NCI-H82 treated with DMSO at 0.1 percent for 48 hours (cell line): ENCODE results near the gene DTD1.
"Not testable (repeated sequence)": the region's sequence is repeated elsewhere in the genome, so short reads cannot be mapped to it uniquely, and the experiment has no call there.

ENCODE experiments used
- DNase-seq: peaks from one replicate; lab custom pipeline; 2025; ENCODE audit not compliant: unreplicated experiment; lab: John Stamatoyannopoulos, UW

The DTD1 gene

GRCh38 chr20:18737140-18737539, 149.3 kb downstream of the DTD1 start:
- DNase-seq: no peak

GRCh38 chr20:18738055-18738454, 150.2 kb downstream of the DTD1 start:
- no peak for DNase-seq

GRCh38 chr20:18738888-18739287, 151.0 kb downstream of the DTD1 start:
- no peak for DNase-seq

DNA sequence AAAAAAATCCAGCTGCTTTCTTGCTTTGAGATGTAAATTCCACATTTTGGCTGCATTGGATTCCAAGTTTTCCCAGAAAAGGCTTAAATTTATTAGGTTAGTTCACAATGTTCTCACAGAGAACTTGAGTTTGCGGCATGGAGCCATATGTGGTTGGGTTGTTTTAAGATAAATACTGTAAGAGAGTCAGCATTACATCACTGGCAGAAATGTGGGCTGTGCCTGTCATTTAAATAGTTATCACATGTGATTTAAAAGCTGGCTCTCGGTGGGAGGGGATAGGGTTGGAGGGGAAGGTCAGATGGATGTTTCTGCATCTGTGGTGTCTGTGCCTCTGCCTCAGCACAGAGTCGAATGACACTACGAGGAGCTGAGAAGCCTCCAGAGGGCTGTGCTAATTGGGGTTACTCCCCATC, 151.9 kb downstream of the DTD1 start:
- DNase-seq: no peak

DNA sequence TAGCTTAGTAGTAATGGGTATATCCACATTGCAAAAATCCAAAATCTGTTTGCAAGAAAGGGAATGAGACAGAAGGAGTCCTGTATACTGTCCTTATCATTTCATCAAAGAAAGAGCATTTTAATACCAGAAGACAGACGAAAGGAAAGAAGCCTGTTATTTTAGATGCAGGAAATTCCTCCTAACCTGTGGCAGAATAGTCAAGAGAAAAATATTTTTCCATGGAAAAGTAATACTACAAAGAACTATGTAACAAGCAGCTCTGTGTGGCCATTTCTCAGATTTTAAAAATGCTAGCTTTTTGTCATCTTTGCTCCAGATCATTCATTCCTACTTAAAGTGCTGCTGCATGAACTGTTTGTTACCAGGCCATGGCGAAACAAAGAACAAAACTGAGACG, 152.9 kb downstream of the DTD1 start:
- no peak for DNase-seq

GRCh38 chr20:18742841-18743240, 155.0 kb downstream of the DTD1 start:
- DNase-seq: no peak

DNA sequence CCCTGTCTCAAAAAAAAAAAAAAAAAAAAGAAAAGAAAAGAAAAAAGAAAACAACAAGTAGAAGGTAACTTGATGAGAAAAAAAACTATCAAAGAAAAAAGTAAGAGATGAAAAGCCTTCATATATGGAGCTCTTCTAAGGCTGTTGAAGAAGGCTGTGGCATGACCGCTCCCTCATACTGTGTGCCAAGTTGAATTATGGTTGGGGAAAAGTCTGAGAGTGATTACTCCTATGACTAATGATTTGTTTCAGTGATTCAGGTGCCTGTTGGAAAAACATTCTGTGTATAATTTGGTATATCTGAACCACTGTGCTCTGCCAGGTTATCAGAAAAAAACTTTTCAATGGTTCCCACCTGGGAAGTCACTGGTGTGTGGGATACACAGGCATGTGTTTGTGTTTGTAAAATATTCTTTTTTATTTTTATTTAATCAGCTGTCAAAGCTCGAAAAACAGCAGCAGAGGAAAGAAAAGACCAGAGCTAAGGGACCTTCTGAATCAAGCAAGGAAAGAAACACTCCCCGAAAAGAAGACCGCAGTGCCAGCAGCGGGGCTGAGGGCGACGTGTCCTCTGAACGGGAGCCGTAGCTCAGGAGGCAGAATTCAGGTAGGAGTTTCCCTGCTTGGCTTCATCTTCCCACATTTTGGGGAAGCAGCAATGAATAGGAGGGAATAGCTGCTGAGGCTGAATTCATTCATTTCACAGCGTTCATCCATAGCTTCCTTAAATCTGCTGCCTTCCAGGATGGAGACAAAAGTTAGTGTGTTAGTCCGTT, 156.0 kb downstream of the DTD1 start:
- DNase-seq: no peak

GRCh38 chr20:18747090-18747489, 159.2 kb downstream of the DTD1 start:
- DNase-seq: no peak

GRCh38 chr20:18748987-18749386, 161.1 kb downstream of the DTD1 start:
- DNase-seq: peak; percentile 36

- DNase-seq: no peak
Measured at GRCh38 chr20:18749528-18749927, 161.7 kb downstream of the DTD1 start.

GRCh38 chr20:18750735-18751134, 162.9 kb downstream of the DTD1 start:
- no peak for DNase-seq

DNA sequence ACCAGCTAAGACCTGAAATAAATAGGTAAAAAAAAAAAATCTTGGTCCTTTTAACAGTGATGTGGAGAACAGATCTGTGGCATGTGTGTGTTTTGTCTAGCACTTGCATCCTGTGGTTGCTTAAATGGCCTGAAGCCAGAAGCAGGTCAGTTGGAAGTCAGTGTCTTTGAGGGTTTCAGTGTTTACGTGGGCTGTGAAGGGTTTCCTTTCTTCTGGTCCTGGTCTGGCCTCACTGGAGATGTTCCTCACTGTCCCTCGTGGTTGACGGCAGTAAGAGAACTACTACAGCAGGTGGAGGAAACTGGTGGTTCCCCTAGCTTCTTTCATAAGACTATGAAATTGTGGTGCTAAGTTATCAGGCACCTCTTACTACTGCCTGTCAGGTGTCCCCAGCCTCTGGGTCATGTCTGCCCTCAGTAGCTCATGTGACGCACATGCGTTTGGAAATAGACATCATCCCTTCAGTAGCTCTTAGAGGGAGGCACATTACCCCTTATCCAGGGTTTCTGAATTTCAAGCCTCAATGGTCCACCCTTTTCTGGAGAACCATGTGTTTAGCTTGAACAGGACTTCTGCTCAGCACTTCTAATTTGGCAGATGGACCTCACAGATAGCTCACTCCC, 166.3 kb downstream of the DTD1 start:
- DNase-seq: no peak

DNA sequence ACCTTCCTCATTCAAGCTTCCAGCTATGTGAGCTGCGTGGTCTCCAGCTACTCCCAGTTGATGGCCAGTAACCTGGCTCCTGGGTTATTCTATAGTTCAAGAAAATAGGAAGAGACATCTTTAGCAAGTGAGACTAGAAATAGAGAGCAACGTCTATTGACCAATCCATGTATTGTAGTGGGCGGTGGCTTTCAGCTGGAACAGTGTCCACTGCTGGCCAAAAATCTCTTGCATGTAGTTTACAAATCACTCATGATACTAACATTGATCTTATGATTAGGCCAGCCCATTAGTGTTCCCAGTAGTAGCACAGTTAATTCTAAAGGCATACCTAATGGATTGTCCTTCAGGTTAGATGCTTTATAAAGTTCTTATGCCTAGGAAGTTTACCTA, 166.8 kb downstream of the DTD1 start:
- DNase-seq: no peak

- DNase-seq: not testable (repeated sequence)
Measured at GRCh38 chr20:18760852-18761251, 173.0 kb downstream of the DTD1 start.

DNA sequence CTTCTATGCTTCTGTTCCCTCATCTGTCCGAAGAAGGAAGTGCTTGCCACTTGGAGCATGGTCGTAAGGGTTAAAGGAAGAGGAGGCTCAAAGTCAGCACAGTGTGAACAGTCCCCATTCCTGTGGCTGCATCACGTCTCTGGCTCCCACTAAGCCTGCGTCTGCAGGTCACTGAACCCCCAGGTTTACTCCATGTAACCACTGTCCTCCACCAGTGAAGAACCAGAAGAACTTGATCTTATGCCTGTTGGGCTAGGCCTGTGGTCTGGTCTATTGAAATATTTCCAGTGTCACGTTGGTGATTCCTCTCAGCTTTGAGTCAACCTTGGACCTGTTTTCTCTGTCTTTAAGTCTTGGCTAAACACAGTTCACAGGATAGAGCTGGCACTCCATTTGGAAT, 179.8 kb downstream of the DTD1 start:
- DNase-seq: no peak

DNA sequence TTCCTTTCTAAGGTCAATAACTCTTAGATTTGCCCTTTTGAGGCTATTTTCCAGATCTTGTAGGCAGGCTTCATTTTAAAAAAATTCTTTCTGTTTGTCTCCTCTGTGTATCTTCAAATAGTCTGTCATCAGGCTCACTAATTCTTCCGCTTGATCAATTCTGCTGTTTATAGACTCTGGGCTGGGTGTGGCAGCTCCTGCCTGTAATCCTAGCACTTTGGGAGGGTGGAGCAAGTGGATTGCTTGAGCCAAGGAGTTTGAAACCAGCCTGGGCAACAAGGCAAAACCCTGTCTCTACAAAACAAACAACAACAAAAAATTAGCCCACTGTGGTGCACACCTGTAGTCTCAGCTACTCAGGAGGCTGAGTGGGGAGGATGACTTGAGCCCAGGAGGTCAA, 185.7 kb downstream of the DTD1 start:
- DNase-seq: no peak

GRCh38 chr20:18774207-18774606, 186.4 kb downstream of the DTD1 start:
- DNase-seq: no peak

- no peak for DNase-seq
Measured at GRCh38 chr20:18775633-18776032, 187.8 kb downstream of the DTD1 start.

GRCh38 chr20:18778690-18779392, 191.0 kb downstream of the DTD1 start:
- DNase-seq: no peak

DNA sequence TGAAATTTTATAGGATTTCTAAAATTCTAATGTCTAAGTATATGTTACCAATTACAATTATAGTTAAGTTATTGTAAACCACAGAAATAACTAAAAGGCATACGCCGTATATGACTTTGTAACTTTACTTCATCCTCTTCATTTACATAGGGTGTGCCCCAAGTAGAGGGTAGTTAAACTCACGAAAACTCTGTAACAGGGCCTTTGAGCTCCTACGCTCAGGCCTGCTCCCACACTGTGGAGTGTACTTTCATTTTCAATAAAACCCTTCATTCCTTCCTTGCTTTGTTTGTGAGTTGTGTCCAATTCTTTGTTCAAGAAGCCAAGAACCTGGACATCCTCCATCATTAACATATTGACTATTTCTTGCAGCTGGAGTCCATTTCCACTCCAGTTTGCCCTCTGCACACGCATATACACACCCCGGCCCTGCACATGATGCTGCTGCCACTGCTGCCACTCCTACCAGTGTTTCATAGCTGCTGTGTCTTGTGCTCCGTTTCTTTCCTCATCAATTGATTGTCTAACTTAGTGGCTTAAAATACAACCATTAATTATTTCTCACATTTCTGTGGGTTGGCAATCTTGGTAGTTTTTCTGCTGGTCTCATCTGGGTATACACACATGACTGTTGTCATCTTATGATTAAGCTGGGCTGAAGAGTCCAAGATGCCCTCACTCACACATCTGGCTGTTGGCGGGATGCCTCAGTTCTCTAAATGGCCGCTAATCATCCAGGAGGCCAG, 192.7 kb downstream of the DTD1 start:
- DNase-seq: no peak

- DNase-seq: no peak
Measured at GRCh38 chr20:18781509-18781908, 193.7 kb downstream of the DTD1 start.
